ENCODE data around the gene SLC2A13.

SLC2A13 gene

GRCh38 chr12:40105515-40106201 is at the start of gene SLC2A13:
SLC2A13 (minus strand) TSS chr12:40106081; CDS start chr12:40105808, 273 bp downstream.
- peak; percentile 67 for DNase-seq
- in situ Hi-C loops (cut with MboI; ENCODE audit: low pct_unique_long_range_greater_than_20kb, low sequenced_read_pairs) = no loop called here

DNA sequence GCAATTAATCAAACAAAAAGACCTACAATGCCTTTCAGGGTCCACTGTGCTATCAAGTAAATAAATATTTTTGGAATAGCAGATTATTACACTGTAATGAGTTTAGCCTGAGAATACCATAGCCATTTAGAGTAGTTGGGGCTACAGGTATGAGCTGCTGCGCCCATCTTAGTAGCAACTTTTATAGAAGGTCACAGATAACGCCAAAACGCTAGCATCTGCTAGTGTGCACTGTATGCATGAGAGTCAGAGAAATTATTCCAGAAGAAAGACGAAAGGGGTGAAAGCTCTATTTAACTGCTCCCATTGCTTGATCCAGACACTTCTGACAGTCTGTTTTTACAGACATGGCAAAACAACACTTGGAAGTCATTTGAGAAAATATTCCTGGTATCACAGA is 48.5 kb upstream of the SLC2A13 start:
- DNase-seq = no peak
- in situ Hi-C loops (cut with MboI; ENCODE audit: low pct_unique_long_range_greater_than_20kb, low sequenced_read_pairs) = loop anchor here (10.0 kb wide), 1 partner anchor 160 kb away; no protein-coding TSS in a partner anchor

- in situ Hi-C loops (cut with MboI; ENCODE audit: low pct_unique_long_range_greater_than_20kb, low sequenced_read_pairs) = loop anchor here (10.0 kb wide), 1 partner anchor 161 kb away; no protein-coding TSS in a partner anchor
- DNase-seq = no peak
Observed at GRCh38 chr12:40153432-40153831, 47.6 kb upstream of the SLC2A13 start.

DNA sequence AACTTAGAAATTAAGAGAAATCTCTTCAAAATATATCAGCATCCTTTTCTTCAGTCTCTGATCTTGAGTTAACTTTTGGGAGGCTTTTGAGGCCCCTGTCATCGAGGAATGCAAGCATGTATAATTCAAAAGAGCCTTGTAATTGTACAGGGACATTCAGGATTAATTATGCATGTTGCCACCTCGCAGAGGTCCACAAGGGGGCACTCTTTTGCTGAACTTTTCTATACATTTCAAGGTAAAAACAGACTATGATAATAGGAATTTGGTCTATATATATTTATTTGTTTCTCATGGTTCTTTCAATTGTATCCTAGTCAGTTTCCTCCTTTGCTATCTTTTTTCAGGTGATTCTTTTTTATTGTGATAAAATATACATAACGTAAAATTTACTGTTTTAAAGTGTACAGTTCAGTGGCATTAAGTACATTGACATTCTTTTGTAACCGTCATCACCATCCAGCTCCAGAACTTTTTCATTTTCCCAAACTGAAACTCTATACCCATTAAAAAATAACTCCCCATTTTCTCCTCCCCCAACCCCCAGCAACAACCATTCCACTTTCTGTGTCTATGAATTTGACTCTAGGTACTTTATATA is 47.0 kb upstream of the SLC2A13 start:
- peak; percentile 70 for DNase-seq
- in situ Hi-C loops (cut with MboI; ENCODE audit: low pct_unique_long_range_greater_than_20kb, low sequenced_read_pairs) = loop anchor here (10.0 kb wide), 1 partner anchor 162 kb away; no protein-coding TSS in a partner anchor

DNA sequence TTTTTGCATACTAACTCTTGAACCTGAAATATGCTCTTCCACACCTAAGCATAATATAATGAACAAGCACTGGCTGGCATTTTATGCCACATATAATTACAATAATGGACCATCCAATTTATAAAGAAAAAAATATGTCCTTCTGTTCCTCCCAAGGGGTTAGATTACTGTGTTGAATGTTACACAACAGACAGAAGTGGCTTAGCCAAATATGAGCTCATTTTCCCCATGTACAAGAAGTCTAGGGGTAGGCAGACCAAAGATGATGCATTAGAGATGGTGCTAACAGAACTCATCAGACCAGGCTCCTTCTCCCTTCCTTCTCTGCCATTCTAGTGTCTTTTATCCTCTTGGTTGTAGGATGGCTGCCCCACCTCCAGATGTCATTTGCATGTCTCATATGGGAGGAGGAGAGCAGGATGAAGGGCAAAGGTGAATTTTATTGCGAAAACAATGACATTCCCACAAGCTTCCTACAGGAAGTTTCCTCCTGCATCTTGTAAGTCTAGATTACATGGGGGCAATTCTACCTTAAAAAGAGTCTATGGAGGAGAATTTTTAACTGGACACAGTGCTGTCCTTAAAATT is 43.9 kb upstream of the SLC2A13 start:
- in situ Hi-C loops (cut with MboI; ENCODE audit: low pct_unique_long_range_greater_than_20kb, low sequenced_read_pairs) = loop anchor here (10.0 to 25.0 kb wide), 2 partner anchors 165 to 362 kb away; no protein-coding TSS in a partner anchor

GRCh38 chr12:40146800-40147797 is 41.2 kb upstream of the SLC2A13 start:
- DNase-seq = peak; percentile 45
- in situ Hi-C loops (cut with MboI; ENCODE audit: low pct_unique_long_range_greater_than_20kb, low sequenced_read_pairs) = loop anchor here (25.0 kb wide), 1 partner anchor 360 kb away; no protein-coding TSS in a partner anchor

More for the DNA sequence above, 43.9 kb upstream of the SLC2A13 start:
- DNase-seq = no peak

- in situ Hi-C loops (cut with MboI; ENCODE audit: low pct_unique_long_range_greater_than_20kb, low sequenced_read_pairs) = loop anchor here (25.0 kb wide), 1 partner anchor 359 kb away; no protein-coding TSS in a partner anchor
- DNase-seq = peak; percentile 57
Observed at GRCh38 chr12:40145896-40146295, 40.0 kb upstream of the SLC2A13 start.

DNA sequence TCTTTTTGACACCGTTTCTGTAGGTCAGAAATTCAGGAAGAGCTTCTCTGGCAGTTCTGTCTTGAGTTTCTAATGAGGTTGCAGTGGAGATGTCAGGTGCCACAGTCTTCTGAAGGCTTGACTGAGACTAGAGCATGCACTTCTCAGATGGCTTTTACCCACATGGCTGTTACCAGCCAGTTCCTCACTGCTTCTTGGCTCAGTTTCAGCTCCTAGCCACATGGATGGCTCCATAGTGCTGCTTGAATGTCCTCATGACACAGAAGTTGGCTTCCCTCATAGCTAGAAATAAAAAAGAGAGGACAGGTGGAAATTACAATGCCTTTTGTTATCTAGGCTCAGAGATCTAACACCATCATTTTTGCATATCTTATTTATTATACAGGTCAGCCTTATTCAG is 38.1 kb upstream of the SLC2A13 start:
- DNase-seq = peak; percentile 35

GRCh38 chr12:40142001-40142744 is 36.3 kb upstream of the SLC2A13 start:
- in situ Hi-C loops (cut with MboI; ENCODE audit: low pct_unique_long_range_greater_than_20kb, low sequenced_read_pairs) = loop anchor here (25.0 kb wide), 1 partner anchor 355 kb away; no protein-coding TSS in a partner anchor
- no peak for DNase-seq

More for the DNA sequence above, 38.1 kb upstream of the SLC2A13 start:
- in situ Hi-C loops (cut with MboI; ENCODE audit: low pct_unique_long_range_greater_than_20kb, low sequenced_read_pairs) = loop anchor here (25.0 kb wide), 1 partner anchor 357 kb away; no protein-coding TSS in a partner anchor

- in situ Hi-C loops (cut with MboI; ENCODE audit: low pct_unique_long_range_greater_than_20kb, low sequenced_read_pairs) = loop anchor here (25.0 kb wide), 1 partner anchor 351 kb away; no protein-coding TSS in a partner anchor
- DNase-seq = no peak
Observed at GRCh38 chr12:40138526-40138925, 32.6 kb upstream of the SLC2A13 start.

GRCh38 chr12:40137252-40137651 is 31.4 kb upstream of the SLC2A13 start:
- peak; percentile 76 for DNase-seq
- in situ Hi-C loops (cut with MboI; ENCODE audit: low pct_unique_long_range_greater_than_20kb, low sequenced_read_pairs) = loop anchor here (25.0 kb wide), 1 partner anchor 350 kb away; no protein-coding TSS in a partner anchor

DNA sequence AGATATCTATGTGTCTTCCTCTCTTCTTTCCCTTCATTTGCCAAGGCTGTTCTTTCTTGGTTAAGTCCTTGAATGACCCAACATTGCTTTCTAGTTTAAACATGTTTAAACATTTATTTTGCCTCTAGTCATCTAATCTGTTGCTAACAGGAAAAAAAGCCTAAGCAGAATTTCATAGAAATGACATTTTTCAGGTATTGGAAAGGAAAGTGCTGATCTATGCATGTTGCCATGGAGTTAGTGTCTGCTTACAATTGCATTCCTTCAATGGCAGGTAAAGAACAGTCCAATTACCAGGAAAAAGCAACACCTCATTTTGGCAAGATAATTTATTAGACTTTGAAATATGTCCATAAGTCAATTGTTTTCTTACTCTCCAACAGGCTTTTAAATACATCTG is 21.5 kb upstream of the SLC2A13 start:
- DNase-seq = no peak
- in situ Hi-C loops (cut with MboI; ENCODE audit: low pct_unique_long_range_greater_than_20kb, low sequenced_read_pairs) = loop anchor here (25.0 kb wide), 1 partner anchor 340 kb away; no protein-coding TSS in a partner anchor

DNA sequence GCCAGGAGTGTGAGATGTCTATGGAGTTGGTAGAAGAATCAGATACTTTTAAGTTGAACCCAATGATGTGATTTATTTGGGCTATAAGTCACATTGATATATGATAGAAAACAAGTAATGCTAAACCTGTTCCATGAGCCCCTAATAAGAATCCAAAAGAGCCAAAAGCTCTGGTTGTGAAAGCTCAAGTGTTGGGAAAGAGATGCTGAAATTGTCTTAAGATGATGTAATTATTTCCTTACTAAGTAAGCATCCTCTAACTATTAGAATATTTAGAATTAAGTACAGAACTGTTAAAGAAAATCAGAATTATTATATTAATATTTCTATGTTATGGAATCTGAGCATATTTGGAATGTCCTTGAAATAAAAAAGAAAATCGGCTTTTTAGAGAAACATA is 17.6 kb upstream of the SLC2A13 start:
- DNase-seq = no peak
- in situ Hi-C loops (cut with MboI; ENCODE audit: low pct_unique_long_range_greater_than_20kb, low sequenced_read_pairs) = no loop called here

GRCh38 chr12:40122842-40123241 is 17.0 kb upstream of the SLC2A13 start:
- in situ Hi-C loops (cut with MboI; ENCODE audit: low pct_unique_long_range_greater_than_20kb, low sequenced_read_pairs) = no loop called here

DNA sequence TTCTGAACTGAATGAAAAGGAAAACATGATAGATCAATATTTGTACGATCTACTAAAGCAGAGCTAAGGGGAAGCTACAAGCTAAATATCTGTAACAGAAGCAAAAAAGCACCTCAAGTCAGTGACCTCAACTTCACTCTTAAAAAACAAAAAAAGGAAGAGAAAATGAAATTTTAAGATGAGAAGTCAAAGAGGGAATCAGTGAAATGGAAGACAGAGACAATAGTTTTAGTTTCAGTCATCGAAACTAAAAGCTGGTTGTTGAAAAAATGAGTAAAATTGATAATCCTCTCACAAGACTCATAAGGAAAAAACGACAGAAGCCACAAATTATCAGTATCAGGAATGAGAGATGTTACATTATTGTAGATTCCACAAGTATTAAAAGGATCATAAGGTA is 11.9 kb upstream of the SLC2A13 start:
- in situ Hi-C loops (cut with MboI; ENCODE audit: low pct_unique_long_range_greater_than_20kb, low sequenced_read_pairs) = no loop called here
- no peak for DNase-seq

More at GRCh38 chr12:40122842-40123241, 17.0 kb upstream of the SLC2A13 start:
- DNase-seq = no peak

GRCh38 chr12:40110586-40110985 is 4.7 kb upstream of the SLC2A13 start:
- no peak for DNase-seq
- in situ Hi-C loops (cut with MboI; ENCODE audit: low pct_unique_long_range_greater_than_20kb, low sequenced_read_pairs) = no loop called here

DNA sequence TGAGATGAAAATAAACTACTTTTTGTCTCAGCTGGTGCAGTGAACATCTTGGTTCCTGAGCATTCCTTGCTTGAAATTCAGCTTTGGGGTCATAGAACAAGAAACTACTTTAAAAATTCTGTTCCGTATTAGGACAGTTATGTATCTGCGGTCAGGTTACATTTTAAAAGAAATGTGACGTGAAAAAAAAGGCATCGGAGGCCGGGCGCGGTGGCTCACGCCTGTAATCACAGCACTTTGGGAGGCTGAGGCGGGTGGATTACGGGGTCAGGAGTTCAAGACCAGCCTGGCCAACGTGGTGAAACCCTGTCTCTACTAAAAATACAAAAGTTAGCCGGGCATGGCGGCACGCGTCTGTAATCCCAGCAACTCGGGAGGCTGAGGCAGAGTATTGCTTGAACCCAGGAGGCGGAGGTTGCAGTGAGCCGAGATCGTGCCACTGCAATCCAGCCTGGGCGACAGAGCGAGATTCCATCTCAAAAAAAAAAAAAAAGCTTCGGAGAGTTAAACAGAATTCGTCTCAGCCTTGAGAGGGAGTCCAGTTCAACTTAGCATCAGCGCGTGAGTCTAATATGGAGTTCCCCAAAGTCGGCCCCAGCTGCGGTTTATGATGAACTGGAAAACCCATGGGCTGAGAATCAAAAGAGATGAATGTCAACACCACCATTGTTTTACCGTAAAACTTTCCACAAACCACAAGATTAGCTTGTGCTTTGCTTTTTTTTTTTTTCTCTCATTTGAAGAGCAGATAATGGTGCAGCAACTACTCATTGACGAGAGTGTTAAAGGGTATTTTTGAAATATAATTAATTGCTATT is 2.1 kb upstream of the SLC2A13 start:
- in situ Hi-C loops (cut with MboI; ENCODE audit: low pct_unique_long_range_greater_than_20kb, low sequenced_read_pairs) = no loop called here
- peak; percentile 9 for DNase-seq
